Upper lobe of left lung (tissue), 4 donors: ENCODE measurements around the gene NOL4L.

Experiments
- CTCF ChIP-seq, 6 experiments: fragments of 450-650 bp in 4 of 6; fragments of 200-600 bp in 2 of 6; sonication (generic) in 2 of 6; IDR thresholded peaks; one replicate each; pipeline ENCODE4 v1.5.1; 2016 to 2019; ENCODE audit warnings: antibody characterized with exemption in 6 of 6
- EP300 ChIP-seq, 4 donors: sonication (generic); formaldehyde crosslinking; IDR thresholded peaks; one replicate each; pipeline ENCODE4 v1.5.1; 2017; ENCODE audit warnings: antibody characterized with exemption in 4 of 4, control low read depth in 2 of 4
- POLR2A ChIP-seq, 4 donors: fragments of 450-650 bp; IDR thresholded peaks; one replicate each; pipeline ENCODE4 v1.5.1; 2016 to 2017; ENCODE audit warnings: antibody characterized with exemption in 4 of 4, mild to moderate bottlenecking in 2 of 4
- POLR2AphosphoS5 ChIP-seq, 2 donors: sonication (generic); formaldehyde crosslinking; IDR thresholded peaks; one replicate each; pipeline ENCODE4 v1.5.1; 2017; ENCODE audit warnings: antibody characterized with exemption in 2 of 2

- no peak for TF ChIP-seq CTCF (IDR thresholded peaks at IDR 0.05)
- no peak for TF ChIP-seq EP300 (IDR thresholded peaks at IDR 0.05)
- TF ChIP-seq POLR2A (IDR thresholded peaks at IDR 0.05), result no peak
- no peak for TF ChIP-seq POLR2AphosphoS5 (IDR thresholded peaks at IDR 0.05)
Observed at GRCh38 chr20:32519381-32519730, 65.8 kb downstream of the NOL4L start.
